ENCODE measurements around the gene MKLN1.

GRCh38 chr7:131354390-131354789 lies 26.7 kb downstream of the MKLN1 start:
- TF ChIP-seq CTCF (IDR thresholded peaks at IDR 0.05) (no peak), EP300 (IDR thresholded peaks at IDR 0.05) (no peak), POLR2A (IDR thresholded peaks at IDR 0.05; ENCODE audit: low read depth) (no peak), POLR2AphosphoS5 (IDR thresholded peaks at IDR 0.05) (no peak)

All from esophagus muscularis mucosa (tissue), 4 donors.